GM12801 (cell line): ENCODE measurements around the gene POU6F2.

Experiments used
- CTCF ChIP-seq: IDR thresholded peaks from one replicate; pipeline ENCODE4 v1.5.1; 2011; ENCODE audit warnings: control low read depth; ENCODE audit not compliant: insufficient read length; ENCODE audit errors: extremely low read depth

Gene POU6F2

GRCh38 chr7:39098506-39098905, 120.8 kb downstream of the POU6F2 start:
- TF ChIP-seq CTCF: no peak

- no peak for TF ChIP-seq CTCF
Measured at GRCh38 chr7:39099146-39099545, 121.4 kb downstream of the POU6F2 start.

- TF ChIP-seq CTCF: no peak
Measured at GRCh38 chr7:39100270-39100669, 122.6 kb downstream of the POU6F2 start.

GRCh38 chr7:39102234-39102633, 124.5 kb downstream of the POU6F2 start:
- TF ChIP-seq CTCF: no peak

GRCh38 chr7:39105720-39106119, 128.0 kb downstream of the POU6F2 start:
- no peak for TF ChIP-seq CTCF

GRCh38 chr7:39125846-39126245, 148.1 kb downstream of the POU6F2 start:
- no peak for TF ChIP-seq CTCF

GRCh38 chr7:39127058-39127457, 149.3 kb downstream of the POU6F2 start:
- TF ChIP-seq CTCF: no peak
